DMS153 treated with DMSO at 0.1 percent for 48 hours (cell line): ENCODE data around the gene ZXDC.
A peak's percentile ranks its signal among the peaks of the same experiment; 100 is the strongest.

ENCODE experiments used
- DNase-seq: peaks from one replicate; lab custom pipeline; 2025; ENCODE audit not compliant: unreplicated experiment; lab: John Stamatoyannopoulos, UW

The ZXDC gene

DNA sequence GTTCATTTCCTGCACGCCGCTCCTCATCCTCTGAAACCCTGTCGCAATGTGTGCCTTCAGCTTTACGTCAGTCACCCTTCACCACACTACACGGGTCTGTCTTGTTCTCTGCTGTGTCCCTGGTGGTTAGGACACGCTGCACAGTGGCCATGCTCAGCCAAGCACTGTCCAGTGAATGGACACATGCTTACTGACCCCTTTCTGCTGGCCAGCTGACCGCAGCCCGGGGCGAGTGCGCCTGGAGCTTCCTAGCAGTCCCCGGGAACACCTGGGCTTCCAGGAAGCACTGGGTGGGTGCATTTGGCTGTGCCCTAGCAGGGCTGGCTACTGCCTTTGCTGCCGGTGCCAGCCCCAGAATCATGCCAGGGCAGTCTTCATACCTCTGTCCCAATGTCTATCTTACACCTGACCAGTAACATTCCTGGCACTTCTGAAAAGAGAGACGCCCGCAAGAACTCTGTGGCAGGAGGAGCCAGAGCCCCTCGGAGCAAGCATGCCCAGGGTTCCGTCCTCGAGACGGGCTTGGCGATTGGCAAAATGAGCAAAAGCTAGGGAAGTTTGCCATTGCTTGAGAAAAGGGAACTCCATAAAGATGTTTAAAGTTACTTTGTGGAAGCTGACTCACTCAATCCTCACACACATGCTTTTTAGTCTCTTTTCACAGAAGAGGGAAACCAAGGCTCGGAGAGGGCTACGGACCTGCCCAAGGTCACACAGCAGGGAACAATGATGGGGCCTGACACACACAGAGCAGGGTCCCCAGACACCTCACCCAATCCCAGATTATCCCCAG lies 15.7 kb upstream of the ZXDC start:
- DNase-seq, result no peak

DNA sequence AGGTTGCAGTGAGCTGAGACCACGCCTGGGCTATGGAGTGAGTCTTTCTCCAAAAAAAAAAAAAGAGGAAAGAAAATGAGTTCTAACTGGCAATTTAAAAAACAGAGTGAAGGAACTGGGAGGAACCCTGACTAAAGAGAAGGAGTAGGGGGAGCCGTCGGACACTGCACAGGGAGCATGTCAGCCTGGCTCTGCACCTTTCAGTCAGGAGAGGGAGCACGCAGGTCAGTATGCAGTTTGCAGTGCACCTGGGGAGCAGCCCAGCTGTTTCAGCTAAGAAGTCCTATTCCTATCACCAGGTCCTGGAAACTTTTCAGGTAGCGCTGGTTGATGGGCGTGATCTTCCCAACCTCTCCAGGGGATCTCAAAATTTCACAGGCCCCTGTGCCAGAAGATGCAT lies 14.9 kb upstream of the ZXDC start:
- DNase-seq, result no peak

DNA sequence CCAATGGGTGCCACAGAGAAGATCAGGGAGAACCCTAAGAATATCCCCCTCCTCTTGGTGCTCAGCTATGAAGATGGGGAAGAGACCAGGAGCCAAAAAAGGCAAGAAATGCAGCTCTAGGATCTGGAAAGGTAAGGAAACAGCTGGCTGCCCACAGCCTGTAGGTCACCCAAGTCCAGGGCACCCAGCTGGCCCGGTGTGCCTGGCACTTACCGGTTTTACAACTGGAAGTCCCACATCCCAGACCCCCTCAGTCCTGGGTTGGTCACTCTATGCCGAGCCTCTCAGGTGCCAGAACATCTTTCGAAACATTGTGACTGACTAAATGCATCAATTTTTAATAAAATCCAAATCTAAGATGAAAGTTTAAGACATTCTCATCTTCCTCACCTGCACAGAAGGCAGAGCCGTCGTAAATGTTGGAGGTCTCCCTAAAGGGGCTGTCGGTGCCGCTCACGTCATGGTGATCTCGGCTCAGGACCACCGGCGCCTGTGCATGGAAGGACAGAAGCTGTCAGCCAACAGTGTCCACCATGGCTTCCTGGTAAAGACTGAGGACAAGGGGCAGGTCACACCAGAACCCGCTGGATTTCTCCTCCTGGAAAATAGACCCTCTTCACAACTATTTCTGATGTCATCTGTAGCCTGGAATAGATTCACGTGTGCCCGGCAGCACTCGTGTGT lies 13.3 kb upstream of the ZXDC start:
- no peak for DNase-seq

DNA sequence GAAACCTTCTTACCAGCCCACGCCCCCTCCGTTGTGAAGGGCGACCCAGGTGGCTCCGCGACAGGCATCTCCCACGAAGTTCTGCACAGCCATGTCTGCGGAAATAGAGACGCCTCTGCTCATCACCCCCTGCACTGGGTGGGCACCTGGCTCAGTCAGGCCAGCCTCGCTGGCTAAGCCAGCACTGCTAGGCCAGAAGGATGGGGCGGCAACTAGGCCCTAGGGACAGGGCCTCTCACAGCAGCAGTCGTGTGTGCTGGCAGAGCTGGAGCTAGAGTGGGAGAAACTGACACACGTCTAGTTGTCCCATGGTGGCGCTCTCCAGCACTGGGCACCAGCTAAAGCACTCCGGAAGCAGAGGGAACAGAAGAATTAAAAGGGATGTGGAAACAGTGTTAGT lies 12.5 kb upstream of the ZXDC start:
- DNase-seq, result no peak

DNA sequence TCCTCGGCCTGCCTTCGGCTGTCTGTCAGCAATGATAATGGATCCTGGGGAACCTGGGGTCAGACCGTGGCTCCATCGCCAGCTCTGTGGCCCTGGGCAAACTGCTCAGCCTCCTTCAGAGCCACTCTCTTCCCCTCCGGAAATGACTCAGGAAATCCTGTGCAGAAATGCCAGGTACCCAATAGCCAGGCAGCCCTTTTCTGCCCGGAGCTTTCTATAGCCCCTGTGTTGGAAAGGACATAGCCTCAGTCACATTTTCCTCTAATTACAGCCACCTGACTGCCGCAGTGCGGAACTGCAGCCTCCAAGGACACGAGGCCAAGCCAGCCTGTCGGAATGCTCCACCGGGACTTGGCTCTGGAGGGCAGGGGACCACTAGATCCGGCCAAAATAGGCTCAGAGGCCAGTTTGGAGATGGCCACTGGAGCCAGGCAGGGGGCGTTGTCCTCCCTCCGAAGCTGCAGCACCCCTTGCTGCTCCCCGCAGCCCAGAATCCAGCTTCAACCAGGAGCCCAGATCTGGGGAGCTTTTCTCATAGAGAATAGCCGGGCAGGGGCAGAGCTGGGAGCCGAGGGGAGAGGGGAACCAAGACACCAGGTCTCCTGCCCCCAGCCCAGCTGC lies 11.6 kb upstream of the ZXDC start:
- DNase-seq, result no peak

DNA sequence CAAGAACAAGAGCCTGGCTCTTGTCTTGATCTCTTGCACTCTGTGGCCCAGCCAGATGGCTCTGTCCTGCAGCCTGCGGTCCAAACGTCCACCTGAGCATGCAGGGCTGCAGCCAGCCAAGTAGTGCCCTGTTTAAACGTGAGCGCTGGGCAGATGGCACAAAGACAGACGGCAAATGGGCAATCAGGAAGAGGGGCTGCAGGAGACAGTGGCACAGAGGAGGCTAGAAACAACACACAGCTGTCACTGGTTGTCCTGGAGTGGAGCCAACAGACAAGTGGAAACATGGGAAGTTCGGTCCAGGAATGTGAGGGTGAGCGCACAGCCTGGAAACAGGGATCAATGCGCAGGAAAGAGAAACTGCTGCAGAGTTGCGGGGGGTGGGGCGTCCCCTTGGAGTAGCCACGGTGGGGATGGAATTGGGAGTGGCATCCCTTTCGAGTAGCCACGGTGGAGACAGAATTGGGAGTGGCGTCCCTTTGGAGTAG lies 10.7 kb upstream of the ZXDC start:
- no peak for DNase-seq

DNA sequence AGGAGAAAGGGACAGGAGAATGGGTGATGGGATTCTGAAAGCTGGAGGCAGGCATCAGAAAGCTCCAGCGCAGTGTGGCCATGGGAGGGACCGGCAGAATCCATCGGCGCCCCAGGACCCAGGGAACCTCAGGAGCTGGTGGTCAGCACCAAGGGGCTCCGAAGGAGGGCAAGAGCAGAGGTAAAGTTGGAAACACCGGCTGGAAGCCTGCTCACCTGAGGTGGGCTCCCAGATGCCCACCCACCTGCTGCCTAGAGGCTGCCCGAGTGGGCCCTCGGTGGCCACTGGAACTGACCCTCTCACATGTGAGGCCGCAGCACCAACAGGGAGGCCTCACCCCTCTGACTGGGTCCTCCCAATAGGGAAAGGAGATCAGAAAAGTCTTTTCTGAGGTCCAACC lies 10.3 kb upstream of the ZXDC start:
- no peak for DNase-seq

DNA sequence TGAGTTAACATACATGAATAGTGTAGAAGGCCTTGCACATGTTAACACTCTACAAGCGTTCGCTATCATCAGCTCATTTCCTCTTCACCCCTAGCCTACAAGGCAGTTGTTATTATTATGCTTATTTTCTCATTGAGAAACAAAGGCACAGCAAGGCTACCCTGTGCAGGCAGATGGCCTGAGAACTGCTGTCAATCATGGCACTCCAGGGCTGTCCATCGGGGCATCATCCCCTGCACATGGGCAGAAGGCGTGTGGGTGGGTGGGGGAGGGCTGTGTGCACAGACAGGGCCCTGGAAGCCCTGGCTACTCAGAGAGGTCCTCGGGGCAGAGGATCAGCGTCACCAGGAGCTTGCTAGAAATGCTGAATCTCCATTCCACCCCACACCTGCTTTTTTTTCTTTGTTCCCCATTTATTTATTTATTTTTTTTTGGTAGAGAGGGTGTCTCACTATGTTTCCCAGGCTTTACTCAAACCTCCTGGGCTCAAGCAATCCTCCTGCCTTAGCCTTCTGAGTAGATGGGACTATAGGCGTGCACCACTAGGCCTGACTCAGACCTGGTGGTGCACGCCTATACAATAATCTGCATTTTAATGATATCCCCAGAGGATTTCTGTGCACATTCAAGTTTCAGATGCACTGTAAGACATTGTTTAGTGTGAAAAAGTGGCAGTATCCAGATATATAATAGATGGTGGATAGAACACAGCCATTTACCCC lies 9.6 kb upstream of the ZXDC start:
- no peak for DNase-seq

DNA sequence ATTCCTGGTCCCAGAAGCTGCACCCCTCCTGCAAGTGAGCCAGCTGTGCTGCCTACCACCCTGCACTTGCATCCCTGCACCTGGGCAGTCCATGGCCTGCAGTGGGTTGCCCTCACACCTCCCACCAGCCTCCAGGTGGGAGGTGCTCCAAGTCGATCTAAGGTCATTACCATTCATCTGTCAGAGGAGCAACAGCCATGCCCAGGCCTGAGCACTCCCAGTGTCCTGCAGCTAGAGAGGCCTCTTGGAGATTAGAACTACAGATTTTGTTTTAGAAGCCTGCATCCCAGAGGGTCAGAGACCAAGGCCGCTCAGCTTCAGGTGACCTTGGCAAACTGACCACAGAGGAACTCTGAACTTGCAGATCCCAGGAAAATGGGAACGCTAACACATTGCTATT lies 9.0 kb upstream of the ZXDC start:
- no peak for DNase-seq

DNA sequence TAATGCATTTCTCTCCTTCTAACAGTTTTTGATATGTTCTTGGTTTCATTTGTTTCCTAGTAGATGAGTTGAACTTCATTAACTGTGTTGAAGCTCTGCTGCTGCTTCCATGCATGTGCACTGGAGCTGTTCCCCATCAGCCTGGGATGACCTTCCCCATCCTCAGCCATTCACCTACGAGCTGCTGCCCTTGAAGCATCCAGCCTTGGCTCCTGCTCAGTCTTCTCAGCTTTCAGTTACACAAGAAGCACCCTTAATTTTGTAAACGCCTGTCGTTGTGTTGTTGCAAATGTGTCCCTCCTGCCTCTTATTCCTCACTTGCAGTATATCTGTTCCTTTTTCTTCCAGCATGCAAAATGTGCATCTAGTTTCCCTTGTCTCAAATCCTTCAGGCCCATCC lies 8.5 kb upstream of the ZXDC start:
- DNase-seq, result no peak

DNA sequence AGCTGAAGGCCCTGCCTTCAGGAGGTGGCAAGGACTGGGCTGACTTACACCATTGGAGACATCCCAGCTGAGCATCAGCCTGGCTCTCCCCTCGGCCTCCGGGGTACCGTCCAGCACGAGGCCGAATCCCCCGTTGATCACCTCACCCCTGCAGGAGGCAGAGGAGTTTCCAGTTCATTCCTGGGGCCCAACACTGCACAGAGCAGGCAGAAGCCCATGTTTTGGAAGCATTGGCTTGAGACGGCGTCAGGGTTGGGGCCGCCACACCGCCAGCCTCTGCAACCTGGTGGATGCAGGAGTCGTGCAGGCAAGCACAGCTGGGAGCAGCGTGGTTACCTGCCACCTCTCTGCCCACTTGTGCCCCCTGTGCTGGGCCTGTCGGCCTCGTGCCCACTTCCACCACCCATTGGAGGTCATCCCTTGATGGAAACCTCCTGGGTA lies 7.7 kb upstream of the ZXDC start:
- DNase-seq, result no peak

DNA sequence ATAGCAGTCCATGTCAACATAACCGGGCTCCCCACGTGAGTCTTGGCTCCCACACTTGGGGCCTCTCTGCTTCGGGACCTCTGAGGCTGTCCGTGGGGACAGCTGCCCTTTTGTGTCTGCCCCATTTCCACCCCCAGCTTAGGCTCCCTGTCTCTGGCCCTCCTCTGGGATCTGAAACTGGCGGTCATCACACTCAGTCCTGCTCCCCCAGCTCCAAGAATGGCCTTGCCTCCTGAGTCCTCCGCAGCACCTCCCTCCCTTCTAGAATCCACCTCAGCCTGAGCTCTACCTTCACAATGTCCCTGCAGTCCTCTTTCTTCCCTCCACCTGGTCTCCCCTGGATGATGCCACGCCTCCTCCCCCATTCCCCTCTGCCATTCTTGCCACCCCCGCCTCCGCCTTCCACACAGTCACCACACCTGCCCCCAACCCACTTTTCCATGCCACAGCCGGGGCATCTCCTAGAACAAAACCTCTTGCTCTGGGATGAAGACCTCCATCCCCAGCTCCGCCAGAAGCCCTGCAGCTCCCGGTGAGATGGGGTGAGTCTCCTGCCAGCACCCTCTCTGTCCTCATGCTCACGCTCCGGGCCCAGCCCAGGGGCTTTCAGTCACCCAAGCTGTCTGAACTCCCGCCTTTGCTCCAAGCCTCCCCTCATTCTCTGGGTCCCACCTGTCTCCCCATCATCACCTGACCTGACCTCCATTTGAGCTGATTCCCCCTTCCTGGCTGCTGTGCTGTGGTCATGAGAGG lies 7.0 kb upstream of the ZXDC start:
- no peak for DNase-seq

DNA sequence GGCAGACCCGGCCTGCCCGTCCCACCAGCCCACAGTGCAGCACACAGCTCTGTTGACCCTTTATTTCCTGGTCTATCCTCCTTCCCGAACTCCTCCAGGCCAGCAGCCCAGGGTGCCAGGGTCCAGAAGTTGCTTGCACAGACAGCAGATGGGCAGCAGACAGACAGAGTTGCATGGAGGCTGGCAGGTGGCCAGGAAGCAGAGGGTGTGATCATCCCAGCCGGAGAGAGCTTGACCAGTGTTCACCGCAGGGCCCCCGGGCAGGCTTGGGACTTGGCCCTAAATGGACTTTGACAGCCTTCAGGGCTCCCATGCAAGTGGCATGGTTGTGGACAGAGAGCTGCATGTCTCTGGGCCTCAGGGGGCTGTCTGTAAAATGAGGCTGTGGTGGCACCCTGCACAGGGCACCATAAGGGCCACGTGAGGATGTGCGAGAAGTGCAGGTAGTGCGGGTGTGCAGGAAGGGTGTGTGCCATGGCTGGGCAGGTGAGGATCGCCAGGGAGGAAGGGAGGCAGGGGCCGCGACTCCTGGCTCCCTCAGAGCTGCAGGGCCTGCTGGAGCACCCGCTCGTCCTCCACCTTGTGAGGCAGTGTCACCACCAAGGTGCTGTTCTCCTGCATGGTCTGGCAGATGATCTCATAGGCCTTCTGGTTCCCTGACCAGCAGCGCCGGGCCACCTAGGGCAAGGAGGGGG lies 6.3 kb upstream of the ZXDC start:
- no peak for DNase-seq

DNA sequence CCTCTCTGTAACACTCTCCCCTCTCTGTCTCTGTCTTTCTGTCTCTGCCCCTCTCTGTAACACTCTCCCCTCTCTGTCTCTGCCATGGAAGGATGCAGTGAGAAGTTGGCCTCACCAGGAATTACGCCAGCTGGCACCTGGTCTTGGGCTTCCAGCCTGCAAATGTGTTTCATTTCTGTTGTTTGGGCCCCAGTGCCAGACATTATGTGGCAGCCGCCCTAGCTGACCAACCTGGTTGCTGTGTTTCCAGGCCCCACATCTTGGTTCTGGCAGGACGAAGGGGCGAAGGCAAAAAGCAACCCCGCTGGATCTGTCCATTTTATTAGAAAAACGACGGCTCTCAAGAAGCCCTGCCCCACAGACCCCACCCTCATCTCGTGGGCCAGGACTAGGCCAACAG lies 5.2 kb upstream of the ZXDC start:
- DNase-seq, result no peak

DNA sequence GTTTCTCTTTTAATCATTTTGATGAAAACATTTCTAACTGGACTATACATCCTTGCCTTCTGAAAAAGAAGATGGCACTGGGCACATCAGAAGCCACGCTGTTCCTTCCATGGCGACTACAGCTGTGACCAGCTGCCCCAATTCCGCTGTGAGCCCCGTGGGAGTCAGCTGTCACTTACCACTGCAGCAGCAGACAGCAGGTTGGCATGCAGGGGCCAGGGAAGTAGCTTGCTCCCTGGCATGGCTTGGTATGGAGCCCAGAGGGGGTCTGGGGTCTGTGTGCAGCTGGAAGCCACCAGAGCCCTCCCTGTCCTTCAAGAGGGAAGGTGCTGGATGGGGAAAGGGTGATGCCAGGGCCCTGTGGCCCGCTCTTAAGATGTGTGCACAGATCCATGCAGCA lies 4.5 kb upstream of the ZXDC start:
- DNase-seq, result no peak

DNA sequence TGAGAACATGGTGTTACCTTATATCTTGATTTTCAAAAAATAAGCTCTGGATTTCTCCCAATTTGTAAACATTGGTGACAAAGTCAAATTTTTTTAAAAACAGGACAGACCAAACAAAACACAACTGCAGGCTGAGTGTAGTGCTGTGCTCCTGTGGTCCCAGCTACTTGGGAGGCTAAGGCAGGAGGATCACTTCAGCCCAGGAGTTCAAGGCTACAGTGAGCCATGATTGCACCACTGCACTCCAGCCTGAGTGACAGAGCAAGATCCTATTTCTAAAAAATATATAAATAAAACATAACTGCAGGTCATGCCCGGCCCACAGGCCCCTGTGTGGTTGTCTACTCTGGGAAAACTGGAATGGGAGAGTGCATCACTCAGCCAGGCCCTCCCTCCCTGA lies 4.0 kb upstream of the ZXDC start:
- DNase-seq, result no peak

DNA sequence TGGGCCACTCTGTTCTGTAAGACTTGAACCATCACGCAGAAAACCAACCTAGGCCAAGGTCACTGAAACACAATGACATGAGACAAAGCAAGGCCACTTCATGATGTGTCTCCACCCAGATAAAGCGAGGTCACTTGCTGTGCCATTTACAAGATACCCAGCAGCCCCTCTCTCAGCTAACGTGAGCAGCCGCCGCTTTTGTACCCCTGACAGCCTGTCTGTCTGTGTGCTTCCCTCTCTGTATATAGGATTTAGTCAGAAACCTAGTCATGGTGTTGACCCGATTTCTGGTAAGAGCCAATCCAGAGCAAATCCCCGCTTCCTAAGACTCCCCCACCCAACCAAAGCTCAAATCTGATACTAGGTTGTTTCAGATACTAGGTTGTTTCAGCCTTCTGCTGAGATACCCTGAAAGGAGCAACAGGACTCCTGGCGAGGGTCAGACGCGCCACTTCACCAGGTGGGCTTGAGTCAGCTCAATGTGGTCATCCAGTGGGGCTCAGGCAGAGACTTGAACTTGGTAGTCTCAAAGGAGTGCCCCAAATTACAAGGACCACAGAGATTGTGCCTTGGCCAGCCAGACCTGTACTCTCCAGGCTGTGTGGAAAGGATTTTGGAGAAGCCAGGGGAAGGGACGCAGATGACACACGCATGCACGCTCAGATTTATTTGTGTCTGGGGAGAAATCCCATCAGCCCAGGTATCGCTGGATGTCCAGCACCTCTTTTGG lies 3.1 kb upstream of the ZXDC start:
- no peak for DNase-seq

DNA sequence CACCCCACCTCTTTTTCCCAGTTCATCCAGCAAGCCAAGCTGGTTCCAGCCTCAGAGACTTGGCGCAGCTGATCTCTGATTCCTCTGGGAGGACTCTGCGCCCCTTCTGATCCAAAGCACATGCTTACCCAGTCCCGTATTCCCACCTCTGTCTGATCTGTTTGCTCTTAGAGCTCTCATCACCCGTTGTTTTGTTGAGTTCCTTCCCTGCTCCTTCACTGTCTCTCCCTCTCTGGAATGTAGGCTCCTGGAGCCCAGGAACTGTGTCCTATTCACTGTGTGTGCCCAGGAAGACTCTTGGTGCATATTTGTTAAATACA lies 1.3 kb upstream of the ZXDC start:
- peak; percentile 8 for DNase-seq

DNA sequence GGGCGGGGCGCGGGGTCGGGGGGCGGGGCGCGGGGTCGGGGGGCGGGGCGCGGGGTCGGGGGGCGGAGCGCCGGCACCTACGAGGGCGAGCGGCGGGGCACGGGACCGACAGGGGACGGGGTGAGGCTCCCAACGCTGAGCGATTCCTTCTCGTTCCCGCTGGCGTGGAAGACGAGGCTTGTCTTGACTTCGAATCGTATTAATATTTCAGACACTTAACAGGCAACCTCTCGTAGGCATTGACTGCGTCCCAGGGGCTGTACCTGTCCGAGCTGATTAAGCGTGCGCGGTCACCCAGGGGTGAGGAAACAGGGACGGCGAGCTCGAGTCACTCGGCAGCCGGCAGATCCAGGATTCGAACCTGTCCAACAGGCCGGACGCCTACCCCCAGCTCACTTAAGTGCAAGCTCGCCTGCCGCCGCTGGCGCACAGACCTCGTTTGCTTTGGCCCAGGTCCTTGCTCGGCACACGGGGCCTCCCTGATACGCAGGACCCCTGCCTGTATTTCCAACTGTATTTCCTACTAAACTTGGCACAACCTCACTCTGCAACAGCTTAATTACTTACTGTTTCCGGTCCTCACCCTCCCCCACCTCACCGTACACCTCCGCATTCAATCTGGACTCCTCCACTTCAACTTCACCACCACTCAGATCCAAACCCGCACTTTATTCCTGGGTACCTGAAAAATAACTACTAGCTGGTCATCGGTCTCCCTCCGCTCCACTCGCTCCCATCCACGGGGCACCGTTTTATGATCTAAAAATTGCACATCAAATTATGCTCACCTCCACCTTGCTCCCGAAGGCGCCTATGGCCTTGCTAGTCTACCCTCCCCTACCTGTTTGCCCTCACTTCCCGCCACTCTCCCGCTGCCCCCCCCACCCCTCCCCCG lies 722 bp upstream of the ZXDC start:
- DNase-seq, result peak; percentile 48
